ENCODE data around the gene C10orf67. TPM values are rescaled to one million over a fixed set of nuclear protein-coding genes. Genes with fewer than 3 reads are reported as not detected.

Gene C10orf67
- total RNA-seq, 2 donors from 2014 or later, result 0.52 TPM; not detected in 1

DNA sequence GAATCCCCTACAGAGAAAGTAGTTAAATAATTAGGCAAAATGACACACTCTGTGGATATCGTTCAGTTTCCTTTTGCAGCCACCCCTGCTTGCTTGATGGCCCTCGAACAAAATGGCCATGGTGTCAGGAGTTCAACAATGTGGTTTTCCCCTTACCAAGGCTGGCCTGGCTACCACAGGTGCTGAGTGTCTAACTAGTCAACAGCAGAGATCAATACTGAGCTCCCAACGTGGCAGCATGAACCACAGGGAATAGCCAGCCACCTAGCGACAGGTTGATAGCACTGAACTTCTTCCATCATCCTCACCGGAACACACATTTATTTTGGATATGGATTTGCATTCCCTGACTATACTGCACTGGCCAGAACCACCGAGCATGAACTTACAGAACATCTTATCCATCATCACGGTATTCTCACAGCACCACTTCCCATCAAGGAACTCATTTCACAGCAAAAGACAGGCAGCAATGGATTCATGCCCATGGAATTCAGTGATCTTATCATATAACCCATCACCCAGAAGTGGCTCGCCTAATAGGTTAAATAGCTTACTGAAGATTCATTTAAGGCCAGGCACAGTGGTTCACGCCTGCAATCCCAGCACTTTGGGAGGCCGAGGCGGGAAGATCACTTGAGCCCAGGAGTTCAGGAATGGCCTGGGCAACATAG, 6.3 kb downstream of the C10orf67 start:
- no peaks in the 10 kb centered on the region for H3K9me3 ChIP-seq
- ATAC-seq, result peak; percentile 40
- H3K27ac ChIP-seq, result no peak overlapping the region
- H3K4me3 ChIP-seq, result no peak overlapping the region
- TF ChIP-seq, protein P1, sequence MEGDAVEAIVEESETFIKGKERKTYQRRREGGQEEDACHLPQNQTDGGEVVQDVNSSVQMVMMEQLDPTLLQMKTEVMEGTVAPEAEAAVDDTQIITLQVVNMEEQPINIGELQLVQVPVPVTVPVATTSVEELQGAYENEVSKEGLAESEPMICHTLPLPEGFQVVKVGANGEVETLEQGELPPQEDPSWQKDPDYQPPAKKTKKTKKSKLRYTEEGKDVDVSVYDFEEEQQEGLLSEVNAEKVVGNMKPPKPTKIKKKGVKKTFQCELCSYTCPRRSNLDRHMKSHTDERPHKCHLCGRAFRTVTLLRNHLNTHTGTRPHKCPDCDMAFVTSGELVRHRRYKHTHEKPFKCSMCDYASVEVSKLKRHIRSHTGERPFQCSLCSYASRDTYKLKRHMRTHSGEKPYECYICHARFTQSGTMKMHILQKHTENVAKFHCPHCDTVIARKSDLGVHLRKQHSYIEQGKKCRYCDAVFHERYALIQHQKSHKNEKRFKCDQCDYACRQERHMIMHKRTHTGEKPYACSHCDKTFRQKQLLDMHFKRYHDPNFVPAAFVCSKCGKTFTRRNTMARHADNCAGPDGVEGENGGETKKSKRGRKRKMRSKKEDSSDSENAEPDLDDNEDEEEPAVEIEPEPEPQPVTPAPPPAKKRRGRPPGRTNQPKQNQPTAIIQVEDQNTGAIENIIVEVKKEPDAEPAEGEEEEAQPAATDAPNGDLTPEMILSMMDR (IDR thresholded peaks at IDR 0.05), result peak in 4 of 7 experiments; percentile 39 to 69 (median 48)
- no peak for TF ChIP-seq POLR2A (IDR thresholded peaks at IDR 0.05)
- peak; percentile 36 to 67 (median 48) for DNase-seq
- no peaks in the 10 kb centered on the region for H3K27me3 ChIP-seq
- intact Hi-C loops (cut with DNase I), result no loop called here
- H3K36me3 ChIP-seq (replicated peaks in 1 of 2; ENCODE audit: insufficient read depth in 1 of 2, low read depth in 2 of 2), result no peaks in the 10 kb centered on the region
- 49 to 51% methylated on average over 11 of the region's 11 CpGs for WGBS, 2 donors
- H3K4me1 ChIP-seq, result no peaks in the 10 kb centered on the region

DNA sequence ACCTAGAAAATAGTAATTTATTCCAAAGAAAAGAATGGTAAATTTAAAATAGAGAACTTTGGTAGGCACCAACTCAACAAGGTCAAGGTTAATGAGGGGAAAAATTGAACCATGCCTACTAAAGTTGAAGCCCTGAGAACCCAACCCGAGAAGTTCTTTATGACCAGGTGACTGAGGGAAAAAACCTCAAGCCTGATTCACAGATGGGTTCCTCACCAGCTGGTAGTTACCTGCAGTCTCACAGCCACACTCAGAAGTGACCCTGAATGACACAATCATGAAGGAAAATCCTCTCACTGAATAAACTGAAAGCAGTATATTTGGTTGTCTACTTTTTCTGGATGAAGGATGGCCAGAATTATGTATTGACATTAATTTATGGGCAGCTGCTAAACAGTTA, 7.0 kb downstream of the C10orf67 start:
- WGBS, 2 donors, result 72 to 74% methylated on average over 1 of the region's 1 CpG
- Histone ChIP-seq H3K36me3 (replicated peaks in 1 of 2; ENCODE audit: insufficient read depth in 1 of 2, low read depth in 2 of 2) (no peaks in the 10 kb centered on the region), H3K27me3 (no peaks in the 10 kb centered on the region), H3K27ac (no peak overlapping the region), H3K4me1 (no peaks in the 10 kb centered on the region), H3K9me3 (no peaks in the 10 kb centered on the region), H3K4me3 (no peak overlapping the region)
- ATAC-seq (no peak), DNase-seq (no peak)
- intact Hi-C loops (cut with DNase I), result no loop called here
- TF ChIP-seq, protein P1 (IDR thresholded peaks at IDR 0.05), result no peak
- no peak for TF ChIP-seq POLR2A (IDR thresholded peaks at IDR 0.05)

DNA sequence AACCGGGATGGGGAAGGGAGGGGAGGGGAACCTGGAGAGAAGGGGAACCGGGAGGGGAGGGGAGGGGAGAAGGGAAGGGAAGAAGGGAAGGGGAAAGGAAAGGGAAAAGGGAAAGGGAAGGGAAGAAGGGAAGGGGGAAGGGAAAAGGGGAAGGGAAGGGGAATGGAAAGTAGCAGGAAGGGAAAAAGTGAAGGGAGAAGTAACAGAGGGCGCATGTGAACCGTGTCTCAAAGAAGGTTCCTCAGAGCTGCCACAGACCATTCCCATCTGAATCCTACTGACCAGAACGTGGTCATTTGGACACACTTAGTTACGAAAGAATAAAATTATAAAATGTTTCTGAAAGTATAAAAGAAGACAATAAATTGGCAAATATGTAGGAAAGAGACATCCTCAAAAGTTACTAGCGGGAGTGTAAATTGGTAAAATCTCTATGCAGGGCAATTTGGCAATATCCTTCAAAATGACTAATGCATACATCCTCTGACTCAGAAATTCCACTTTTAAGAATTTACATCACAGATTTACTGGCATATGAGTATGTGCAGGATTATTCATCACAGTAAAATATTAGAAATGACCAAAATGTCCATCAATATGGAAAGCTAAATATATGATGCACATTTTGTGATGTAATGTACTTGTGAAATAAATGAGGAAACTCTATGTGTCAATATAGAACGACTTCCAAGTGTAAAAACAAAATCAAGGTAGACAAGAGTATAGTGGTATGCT, 12.9 kb downstream of the C10orf67 start:
- no peak overlapping the region for H3K4me3 ChIP-seq
- H3K4me1 ChIP-seq, result no peaks in the 10 kb centered on the region
- H3K36me3 ChIP-seq (replicated peaks in 1 of 2; ENCODE audit: insufficient read depth in 1 of 2, low read depth in 2 of 2), result no peaks in the 10 kb centered on the region
- intact Hi-C loops (cut with DNase I), result no loop called here
- WGBS, 2 donors, result 68 to 79% methylated on average over 8 of the region's 8 CpGs
- no peaks in the 10 kb centered on the region for H3K9me3 ChIP-seq
- ATAC-seq (no peak), DNase-seq (no peak)
- TF ChIP-seq, protein P1 (IDR thresholded peaks at IDR 0.05), result no peak
- no peak for TF ChIP-seq POLR2A (IDR thresholded peaks at IDR 0.05)
- no peaks in the 10 kb centered on the region for H3K27me3 ChIP-seq
- H3K27ac ChIP-seq, result no peak overlapping the region

DNA sequence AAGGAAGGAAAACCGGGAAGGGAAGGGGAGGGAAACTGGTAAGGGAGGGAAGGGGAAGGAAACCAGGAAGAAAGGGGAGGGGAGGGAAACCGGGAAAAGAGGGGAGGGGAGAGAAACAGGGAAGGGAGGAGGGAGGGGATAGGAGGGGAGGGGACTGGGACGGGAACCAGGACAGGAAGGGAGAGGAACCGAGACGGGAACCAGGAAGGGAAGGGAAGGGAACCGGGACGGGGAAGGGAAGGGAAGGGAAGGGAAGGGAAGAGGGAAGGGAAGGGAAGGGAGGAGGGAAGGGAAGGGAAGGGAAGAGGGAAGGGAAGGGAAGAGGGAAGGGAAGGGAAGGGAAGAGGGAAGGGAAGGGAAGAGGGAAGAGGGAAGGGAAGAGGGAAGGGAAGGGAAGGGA, 13.6 kb downstream of the C10orf67 start:
- WGBS, 2 donors, result 69 to 82% methylated on average over 3 to 7 of the region's 7 CpGs
- Histone ChIP-seq H3K9me3 (no peaks in the 10 kb centered on the region), H3K27me3 (no peaks in the 10 kb centered on the region), H3K4me3 (no peak overlapping the region), H3K36me3 (replicated peaks in 1 of 2; ENCODE audit: insufficient read depth in 1 of 2, low read depth in 2 of 2) (no peaks in the 10 kb centered on the region), H3K4me1 (no peaks in the 10 kb centered on the region), H3K27ac (no peak overlapping the region)
- ATAC-seq (no peak), DNase-seq (no peak)
- intact Hi-C loops (cut with DNase I), result no loop called here
- TF ChIP-seq, protein P1 (IDR thresholded peaks at IDR 0.05), result no peak
- TF ChIP-seq POLR2A (IDR thresholded peaks at IDR 0.05), result no peak
